HG02981 (cell line): ENCODE data around the gene FGF11.
A peak's percentile ranks its signal among the peaks of the same experiment; 100 is the strongest.
"Not testable (repeated sequence)": the region's sequence is repeated elsewhere in the genome, so short reads cannot be mapped to it uniquely, and the experiment has no call there.

Experiments
- ATAC-seq: cut with Tn5 transposase; IDR thresholded peaks from one replicate; pipeline ENCODE4 v1.9.1; 2021; ENCODE audit warnings: mild to moderate bottlenecking, moderate library complexity; ENCODE audit not compliant: unreplicated experiment

Gene FGF11

DNA sequence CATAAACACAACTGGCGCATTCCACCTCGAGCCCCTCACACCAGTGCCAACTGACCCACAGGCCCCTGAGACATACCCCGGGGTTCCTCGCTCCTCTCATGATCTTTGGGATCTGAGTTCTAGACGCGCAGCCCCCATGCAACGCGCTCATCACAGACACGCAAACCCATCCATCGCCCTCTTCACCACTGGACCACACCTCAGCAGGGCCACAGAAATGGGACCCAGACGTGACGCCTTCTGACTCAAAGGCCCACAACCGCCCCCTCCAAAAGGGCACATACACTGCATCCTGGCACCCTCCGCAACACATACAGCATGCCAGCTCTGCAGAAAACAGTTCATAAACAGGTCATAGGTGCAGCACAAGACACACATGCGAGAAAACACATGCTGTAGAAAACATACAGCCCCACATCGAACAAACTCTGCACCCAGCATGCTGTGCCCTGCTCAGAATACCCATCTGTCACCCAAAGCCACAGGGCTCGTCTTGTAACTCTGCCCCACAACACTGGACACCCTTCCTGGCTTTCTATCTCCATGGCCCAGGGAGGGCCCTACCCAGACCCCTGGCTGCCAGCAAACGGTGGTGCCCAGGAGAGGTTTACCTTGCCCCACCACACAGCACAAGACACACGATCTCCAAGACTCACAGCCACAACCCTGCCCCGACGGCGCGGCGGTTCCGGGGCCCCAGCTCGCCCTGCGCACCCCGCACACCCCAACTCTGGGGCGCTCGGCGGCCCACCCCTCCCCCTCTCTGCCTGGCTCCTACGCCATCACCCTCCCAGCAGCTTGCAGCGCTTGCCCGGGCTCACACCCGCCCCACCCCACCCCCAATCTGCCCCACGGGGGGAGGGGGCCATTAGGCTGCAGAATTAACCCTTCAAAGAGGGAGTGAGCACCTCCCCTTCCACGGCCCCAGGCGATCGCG, 39.2 kb downstream of the FGF11 start:
- no peak for ATAC-seq

- ATAC-seq = no peak
These were observed 40.1 kb downstream of the FGF11 start, which contains the start of gene ZBTB4 for GRCh38 chr17:7479213-7480088. Gene ZBTB4 (minus strand): TSS chr17:7479631. CDS start chr17:7466801, 12,830 bp downstream.

- no peak for ATAC-seq
These were observed 40.7 kb downstream of the FGF11 start for GRCh38 chr17:7480089-7480384.

- not testable (repeated sequence) for ATAC-seq
These were observed 42.0 kb downstream of the FGF11 start, which contains the start of gene SLC35G6 for GRCh38 chr17:7481275-7481674. Gene SLC35G6 (plus strand): TSS chr17:7481446. CDS start chr17:7481517, 71 bp downstream.

DNA sequence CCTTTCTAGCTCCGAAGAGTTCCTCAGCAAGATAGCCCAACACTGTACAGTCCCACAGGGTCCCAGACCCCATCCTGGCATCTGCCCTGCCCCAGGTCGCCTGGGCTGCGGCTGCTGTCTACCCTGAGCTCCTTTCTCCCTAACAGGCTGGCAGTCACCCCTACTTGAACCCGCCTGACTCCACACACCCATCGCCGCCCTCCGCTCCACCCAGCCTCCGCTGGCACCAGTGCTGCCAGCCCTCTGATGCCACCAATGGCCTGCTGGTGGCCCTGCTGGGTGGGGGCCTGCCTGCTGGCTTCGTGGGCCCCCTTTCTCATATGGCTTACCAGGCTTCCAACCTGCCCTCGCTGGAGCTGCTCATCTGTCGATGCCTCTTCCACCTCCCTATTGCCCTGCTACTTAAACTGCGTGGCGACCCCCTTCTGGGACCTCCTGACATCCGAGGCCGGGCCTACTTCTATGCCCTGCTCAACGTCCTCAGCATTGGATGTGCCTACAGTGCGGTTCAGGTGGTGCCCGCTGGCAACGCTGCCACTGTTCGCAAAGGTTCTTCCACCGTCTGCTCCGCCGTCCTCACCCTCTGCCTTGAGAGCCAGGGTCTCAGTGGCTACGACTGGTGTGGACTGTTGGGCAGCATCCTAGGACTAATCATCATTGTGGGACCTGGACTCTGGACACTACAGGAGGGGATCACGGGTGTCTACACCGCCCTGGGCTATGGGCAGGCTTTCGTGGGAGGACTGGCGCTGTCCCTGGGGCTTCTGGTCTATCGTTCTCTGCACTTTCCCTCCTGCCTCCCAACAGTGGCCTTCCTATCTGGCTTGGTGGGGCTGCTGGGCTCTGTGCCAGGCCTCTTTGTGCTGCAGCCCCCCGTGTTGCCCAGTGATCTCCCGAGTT, 42.8 kb downstream of the FGF11 start:
- ATAC-seq = not testable (repeated sequence)

- ATAC-seq = not testable (repeated sequence)
These were observed 43.4 kb downstream of the FGF11 start for GRCh38 chr17:7482742-7483088.

DNA sequence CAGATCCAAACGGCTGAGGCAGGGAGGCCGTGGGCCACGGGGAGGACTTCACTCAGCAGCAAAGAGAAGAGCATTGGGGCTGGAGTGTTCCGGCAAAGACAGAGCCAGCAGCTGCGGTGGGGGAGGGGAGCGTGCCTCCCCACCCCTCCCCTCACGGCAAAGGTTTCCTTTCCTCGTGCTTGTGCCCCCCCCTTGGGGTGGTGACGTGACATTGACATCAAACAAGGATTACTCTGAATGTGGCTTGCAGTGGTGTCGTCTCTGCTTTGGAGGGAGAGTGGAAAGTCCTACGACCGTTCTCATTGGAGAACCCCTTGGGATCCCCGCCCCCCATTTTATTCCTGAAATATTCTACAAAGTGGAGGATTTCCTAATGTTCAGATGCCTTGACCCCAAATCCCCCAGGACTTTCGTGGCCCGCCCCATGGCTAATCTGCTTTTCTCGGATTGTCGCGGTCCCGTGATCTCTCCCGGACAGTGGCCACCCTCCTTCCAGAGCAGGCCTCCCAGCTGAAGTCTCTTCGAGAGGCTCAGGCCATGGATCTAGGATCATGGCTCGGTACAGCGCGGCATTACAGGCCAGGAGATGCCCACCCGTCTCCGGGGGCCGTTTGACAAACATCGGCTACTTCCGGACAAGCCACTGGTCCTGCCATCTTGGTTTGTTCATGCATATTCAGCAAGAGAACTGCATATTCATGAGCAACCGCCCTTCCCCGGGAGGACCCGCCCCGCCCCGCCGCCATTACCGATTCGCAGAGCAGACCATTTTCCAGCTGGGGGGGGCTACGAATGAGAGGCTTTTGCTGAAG, 44.1 kb downstream of the FGF11 start:
- ATAC-seq = peak; percentile 26

DNA sequence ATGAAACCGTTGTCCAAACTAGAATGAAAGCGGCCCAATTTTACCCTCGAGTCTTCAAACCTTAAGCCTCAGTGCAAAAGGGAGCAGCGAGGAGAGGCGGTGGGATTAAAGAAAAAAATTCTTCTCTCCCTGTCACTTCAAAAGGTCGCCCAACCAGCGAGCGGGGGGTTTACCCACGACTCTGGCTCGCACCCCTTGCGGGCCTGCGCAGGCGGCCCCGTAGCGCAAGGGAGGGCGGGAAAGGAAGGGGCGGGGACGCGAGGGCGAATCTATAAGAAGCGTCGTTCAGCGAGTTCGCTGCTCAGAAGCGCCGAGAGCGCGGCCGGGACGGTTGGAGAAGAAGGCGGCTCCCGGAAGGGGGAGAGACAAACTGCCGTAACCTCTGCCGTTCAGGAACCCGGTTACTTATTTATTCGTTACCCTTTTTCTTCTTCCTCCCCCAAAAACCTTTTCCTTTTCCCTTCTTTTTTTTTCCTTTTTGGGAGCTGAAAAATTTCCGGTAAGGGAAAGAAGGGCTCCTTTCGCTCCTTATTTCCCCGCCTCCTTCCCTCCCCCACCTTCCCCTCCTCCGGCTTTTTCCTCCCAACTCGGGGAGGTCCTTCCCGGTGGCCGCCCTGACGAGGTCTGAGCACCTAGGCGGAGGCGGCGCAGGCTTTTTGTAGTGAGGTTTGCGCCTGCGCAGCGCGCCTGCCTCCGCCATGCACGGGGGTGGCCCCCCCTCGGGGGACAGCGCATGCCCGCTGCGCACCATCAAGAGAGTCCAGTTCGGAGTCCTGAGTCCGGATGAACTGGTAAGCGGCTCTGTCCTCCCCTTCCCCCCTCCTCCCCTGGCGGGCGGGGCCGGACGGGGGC, 45.0 kb downstream of the FGF11 start, which contains the start of gene POLR2A:
Gene POLR2A (plus strand): TSS at position 300 of the 852 bp plus-strand sequence.
- ATAC-seq = peak; percentile 55

DNA sequence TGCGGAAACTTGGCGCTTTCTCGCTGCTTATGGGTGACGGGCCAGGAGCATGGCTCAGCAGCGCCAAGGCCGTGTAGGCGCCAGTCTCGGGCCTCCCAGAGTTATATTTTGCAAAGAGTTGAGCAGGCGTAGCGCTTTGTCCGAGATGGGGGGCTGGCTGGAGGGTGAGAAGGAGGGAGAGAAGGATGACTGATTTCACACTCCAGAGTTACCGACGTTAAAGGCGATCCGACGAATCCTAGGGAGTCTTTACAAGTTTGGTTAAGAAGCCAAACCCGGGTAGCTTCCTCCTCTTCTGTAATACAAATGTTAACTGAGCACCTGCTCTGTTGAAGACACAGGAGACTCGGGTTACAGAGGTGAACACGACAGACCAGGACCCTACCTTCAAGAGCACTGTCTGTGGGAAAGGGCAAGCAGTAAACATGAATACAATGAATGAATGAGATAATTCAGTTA, 45.6 kb downstream of the FGF11 start:
- ATAC-seq = no peak

DNA sequence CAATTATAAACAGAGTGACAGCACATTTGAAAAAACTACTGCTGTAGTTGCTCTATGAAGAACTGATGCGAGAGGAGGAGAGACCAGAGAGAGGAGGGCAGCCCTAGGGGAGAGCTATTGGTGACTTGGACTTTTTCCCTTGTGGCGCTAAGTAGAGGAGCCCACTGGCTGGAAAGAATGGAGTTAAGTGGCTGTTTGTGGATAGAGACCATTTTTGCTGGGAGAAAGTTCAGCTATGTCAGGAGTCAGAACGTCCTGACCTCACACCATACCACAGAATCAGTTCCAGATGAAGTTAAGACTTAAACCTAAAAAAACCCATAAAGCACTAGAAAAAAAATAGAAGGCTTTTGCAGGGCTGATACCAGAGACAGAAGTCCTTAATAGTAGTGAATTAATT, 46.9 kb downstream of the FGF11 start:
- no peak for ATAC-seq

DNA sequence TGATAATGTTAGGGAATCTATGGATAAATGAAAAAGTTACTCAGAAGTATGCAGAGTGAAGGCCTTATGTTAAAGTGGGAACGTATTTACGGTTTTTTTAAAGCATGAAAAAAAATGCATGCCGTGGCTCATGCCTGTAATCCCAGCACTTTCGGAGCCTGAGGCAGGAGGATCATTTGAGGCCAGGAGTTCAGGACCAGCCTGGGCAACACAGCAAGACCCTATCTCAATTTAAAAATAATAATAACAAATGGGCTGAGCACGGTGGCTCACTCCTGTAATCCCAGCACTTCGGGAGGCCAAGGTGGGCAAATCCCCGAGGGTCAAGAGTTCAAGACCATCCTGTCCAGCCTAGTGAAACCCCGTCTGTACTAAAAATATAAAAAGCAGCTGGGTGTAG, 50.8 kb downstream of the FGF11 start:
- ATAC-seq = no peak

DNA sequence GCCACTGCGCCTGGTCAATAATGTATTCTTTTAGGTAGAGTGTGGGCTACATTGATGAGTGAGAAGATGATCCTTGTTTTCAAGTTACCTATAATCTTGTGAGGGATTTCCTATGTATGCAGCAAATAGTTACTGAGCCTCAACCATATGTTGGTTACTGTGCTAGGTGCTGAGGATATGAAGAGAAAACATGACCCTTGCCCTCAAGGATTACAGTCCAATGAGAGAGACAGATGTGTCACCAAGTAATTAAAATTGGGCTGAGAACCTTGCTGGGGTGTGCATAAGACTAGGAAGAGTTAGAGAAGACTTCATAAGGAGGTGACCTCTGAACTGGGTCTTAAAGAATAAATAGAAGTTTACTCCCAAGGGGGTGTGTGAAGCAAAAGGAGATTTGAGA, 52.3 kb downstream of the FGF11 start:
- no peak for ATAC-seq

DNA sequence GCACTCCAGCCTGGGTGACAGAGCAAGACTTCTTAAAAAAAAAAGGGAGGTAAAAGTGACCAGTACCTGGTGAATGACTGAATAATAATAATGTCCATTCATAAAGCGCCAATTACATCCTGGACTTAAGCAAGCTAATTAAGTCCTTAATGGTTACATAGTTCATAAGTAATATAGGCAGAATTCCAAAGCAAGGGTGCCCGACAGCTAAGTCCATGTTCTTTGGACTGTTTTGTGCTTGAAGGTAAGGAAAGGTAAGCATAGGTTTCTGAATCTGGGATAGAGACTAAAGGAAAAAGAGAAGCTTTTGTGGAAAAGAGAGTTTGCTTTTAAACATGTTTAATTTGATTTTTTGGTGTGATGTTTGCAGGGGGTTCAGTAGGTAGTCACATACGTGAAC, 54.6 kb downstream of the FGF11 start:
- ATAC-seq = no peak
